Measurements from ENCODE around the gene RERE.

Gene RERE

GRCh38 chr1:8416881-8417280 lies 400.6 kb downstream of the RERE start:
- H3K27ac ChIP-seq, result peak overlapping the region; percentile 86

GRCh38 chr1:8415526-8416278 lies 401.7 kb downstream of the RERE start:
- no peak for TF ChIP-seq CTCF (conservative IDR thresholded peaks at IDR 0.05)
- no peak for TF ChIP-seq ZFX (IDR thresholded peaks at IDR 0.05)
- peak overlapping the region; percentile 86 for H3K27ac ChIP-seq

More at GRCh38 chr1:8416881-8417280, 400.6 kb downstream of the RERE start:
- no peak for TF ChIP-seq ZFX (IDR thresholded peaks at IDR 0.05)
- TF ChIP-seq CTCF (conservative IDR thresholded peaks at IDR 0.05), result no peak

- H3K27ac ChIP-seq, result peak overlapping the region; percentile 93; the same call in 1 of the 2 replicates
- 0 out of 2 replicates have a peak, but pooled peaks have one; percentile 7 for TF ChIP-seq CTCF (conservative IDR thresholded peaks at IDR 0.05)
- no peak for TF ChIP-seq ZFX (IDR thresholded peaks at IDR 0.05)
These were observed 405.1 kb downstream of the RERE start for GRCh38 chr1:8412183-8412831.

- TF ChIP-seq CTCF (conservative IDR thresholded peaks at IDR 0.05), result no peak
- TF ChIP-seq ZFX (IDR thresholded peaks at IDR 0.05), result no peak
- H3K27ac ChIP-seq, result peak overlapping the region; percentile 93; the same call in 1 of the 2 replicates
These were observed 405.6 kb downstream of the RERE start for GRCh38 chr1:8411803-8412182.

- peak overlapping the region; percentile 82; the same call in 1 of the 2 replicates for H3K27ac ChIP-seq
- no peak for TF ChIP-seq CTCF (conservative IDR thresholded peaks at IDR 0.05)
These were observed 406.6 kb downstream of the RERE start for GRCh38 chr1:8410791-8411190.

GRCh38 chr1:8409606-8410005 lies 407.8 kb downstream of the RERE start:
- no peak for TF ChIP-seq ZFX (IDR thresholded peaks at IDR 0.05)
- no peak for TF ChIP-seq CTCF (conservative IDR thresholded peaks at IDR 0.05)
- peak overlapping the region; percentile 82 for H3K27ac ChIP-seq

- TF ChIP-seq ZFX (IDR thresholded peaks at IDR 0.05) (no peak), CTCF (conservative IDR thresholded peaks at IDR 0.05) (peak; percentile 80)
- peak overlapping the region; percentile 82 for H3K27ac ChIP-seq
These were observed 408.3 kb downstream of the RERE start for GRCh38 chr1:8409106-8409505.

Data from C4-2B (cell line).